Measurements from ENCODE around the gene KCNF1.

KCNF1 gene

GRCh38 chr2:10961490-10961875, 49.7 kb downstream of the KCNF1 start:
- no peaks in the 10 kb centered on the region for H3K9me3 ChIP-seq (ENCODE audit: control insufficient read depth, insufficient read depth, low read length)
- peaks cover 6% of the 10 kb centered on the region; the same call in 1 of the 2 replicates for H3K4me1 ChIP-seq (ENCODE audit: insufficient read depth, low read length)
- H3K9ac ChIP-seq (ENCODE audit: low read depth, low read length) = no peak overlapping the region
- H3K36me3 ChIP-seq (ENCODE audit: insufficient read depth, low read length) = no peaks in the 10 kb centered on the region

GRCh38 chr2:10962004-10962403, 50.3 kb downstream of the KCNF1 start:
- Histone ChIP-seq H3K4me1 (ENCODE audit: insufficient read depth, low read length) (peaks cover 6% of the 10 kb centered on the region; the same call in 1 of the 2 replicates), H3K36me3 (ENCODE audit: insufficient read depth, low read length) (no peaks in the 10 kb centered on the region), H3K9ac (ENCODE audit: low read depth, low read length) (no peak overlapping the region), H3K9me3 (ENCODE audit: control insufficient read depth, insufficient read depth, low read length) (no peaks in the 10 kb centered on the region)

GRCh38 chr2:10963155-10963554, 51.4 kb downstream of the KCNF1 start:
- Histone ChIP-seq H3K9ac (ENCODE audit: low read depth, low read length) (no peak overlapping the region), H3K36me3 (ENCODE audit: insufficient read depth, low read length) (no peaks in the 10 kb centered on the region), H3K4me1 (ENCODE audit: insufficient read depth, low read length) (peaks cover 6% of the 10 kb centered on the region; the same call in 1 of the 2 replicates), H3K9me3 (ENCODE audit: control insufficient read depth, insufficient read depth, low read length) (no peaks in the 10 kb centered on the region)
